ENCODE measurements around the gene UNC13D.

DNA sequence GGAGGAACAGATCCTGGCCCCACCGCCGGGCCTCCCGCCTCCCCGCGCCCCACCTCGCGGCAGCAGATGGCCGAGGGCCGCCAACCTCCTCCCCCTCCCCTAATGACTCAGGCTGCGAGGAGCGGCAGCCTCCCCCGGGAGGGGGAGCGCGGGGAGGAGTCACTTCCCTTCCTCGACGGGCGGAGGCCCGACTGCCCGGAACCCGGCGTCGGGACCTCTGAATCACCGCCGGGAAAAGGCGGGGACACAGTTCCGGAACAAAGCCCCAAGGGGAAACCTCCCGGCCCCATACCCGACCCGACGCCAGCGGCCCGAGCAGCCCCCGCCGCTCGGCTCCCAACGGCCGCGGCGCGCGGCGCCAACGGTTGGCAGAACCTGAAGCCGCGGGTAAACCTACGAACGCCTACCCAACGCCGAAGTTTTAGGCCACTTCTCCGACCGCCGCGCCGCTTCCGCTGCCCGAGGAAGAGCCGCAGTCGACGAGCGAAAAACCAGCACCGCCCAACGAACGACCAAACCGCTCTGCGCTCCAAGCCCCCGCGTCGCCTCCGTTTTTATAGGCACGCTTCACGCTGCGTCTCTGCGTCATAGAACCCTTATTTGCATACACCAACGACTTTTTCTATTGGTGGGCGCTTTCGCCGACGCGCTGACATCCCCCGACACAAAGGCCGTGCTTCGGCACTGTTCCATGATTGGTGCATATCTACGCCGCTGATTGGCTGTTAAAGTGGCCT, 64.8 kb downstream of the UNC13D start:
- TF ChIP-seq POLR2A (IDR thresholded peaks at IDR 0.05), result peak; percentile 100
- TF ChIP-seq, protein P1, sequence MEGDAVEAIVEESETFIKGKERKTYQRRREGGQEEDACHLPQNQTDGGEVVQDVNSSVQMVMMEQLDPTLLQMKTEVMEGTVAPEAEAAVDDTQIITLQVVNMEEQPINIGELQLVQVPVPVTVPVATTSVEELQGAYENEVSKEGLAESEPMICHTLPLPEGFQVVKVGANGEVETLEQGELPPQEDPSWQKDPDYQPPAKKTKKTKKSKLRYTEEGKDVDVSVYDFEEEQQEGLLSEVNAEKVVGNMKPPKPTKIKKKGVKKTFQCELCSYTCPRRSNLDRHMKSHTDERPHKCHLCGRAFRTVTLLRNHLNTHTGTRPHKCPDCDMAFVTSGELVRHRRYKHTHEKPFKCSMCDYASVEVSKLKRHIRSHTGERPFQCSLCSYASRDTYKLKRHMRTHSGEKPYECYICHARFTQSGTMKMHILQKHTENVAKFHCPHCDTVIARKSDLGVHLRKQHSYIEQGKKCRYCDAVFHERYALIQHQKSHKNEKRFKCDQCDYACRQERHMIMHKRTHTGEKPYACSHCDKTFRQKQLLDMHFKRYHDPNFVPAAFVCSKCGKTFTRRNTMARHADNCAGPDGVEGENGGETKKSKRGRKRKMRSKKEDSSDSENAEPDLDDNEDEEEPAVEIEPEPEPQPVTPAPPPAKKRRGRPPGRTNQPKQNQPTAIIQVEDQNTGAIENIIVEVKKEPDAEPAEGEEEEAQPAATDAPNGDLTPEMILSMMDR (IDR thresholded peaks at IDR 0.05), result peak in 1 of 5 experiments; percentile 36
- TF ChIP-seq POLR2AphosphoS5 (IDR thresholded peaks at IDR 0.05), result peak; percentile 100

Data from transverse colon (tissue), 4 donors.